GM12878 (cell line): ENCODE data around the gene TUBA8. TPM values are rescaled to one million over a fixed set of nuclear protein-coding genes. Genes with fewer than 3 reads are reported as not detected.
"Not testable (repeated sequence)": the region's sequence is repeated elsewhere in the genome, so short reads cannot be mapped to it uniquely, and the experiment has no call there.

Source experiments
- ATAC-seq: fragments of 200-7000 bp; cut with Tn5 transposase; 3 replicates; pipeline ENCODE4 v1.9.1; 2020; ENCODE audit warnings: mild to moderate bottlenecking, moderate library complexity
- BruUV-seq: library from RNA; stranded (reverse); fragments of 400-500 nt; replicated peaks from 2 replicates; lab custom pipeline; 2021; lab: Mats Ljungman, UMichigan
- CTCF ChIA-PET: fragments of 300-600 bp; sonication (Branson Sonifier 250); formaldehyde crosslinking; extraction: SDS; loops from one replicate; lab custom pipeline; 2021; ENCODE audit warnings: inconsistent platforms; lab: Yijun Ruan, JAX
- POLR2A ChIA-PET: fragments of 350-600 bp; formaldehyde crosslinking; extraction: SDS; loops from one replicate; lab custom pipeline; 2021; ENCODE audit warnings: inconsistent platforms; lab: Charles Lee
- RAD21 ChIA-PET: fragments of 300-600 bp; sonication (Branson Sonifier 250); formaldehyde crosslinking; loops from one replicate; lab custom pipeline; 2023; ENCODE audit warnings: antibody characterized with exemption; ENCODE audit not compliant: unreplicated experiment; lab: Charles Lee
- SMC1A ChIA-PET: fragments of 300-600 bp; sonication (Branson Sonifier 250); formaldehyde crosslinking; loops from one replicate; lab custom pipeline; 2023; ENCODE audit not compliant: unreplicated experiment, uncharacterized antibody; lab: Charles Lee
- DNase-seq: peaks from one replicate; pipeline ENCODE4 v3.0.0-alpha.2; 2011; ENCODE audit warnings: low read depth, low spot score
- FAIRE-seq: peaks from 3 replicates; lab custom pipeline; 2011; peaks lifted over from hg19 to GRCh38; lab: Jason Lieb, UNC
- H2AFZ ChIP-seq: 2 replicates; pipeline ENCODE4 v1.6.0; 2011; ENCODE audit warnings: low read depth, low read length, control low read depth; ENCODE audit not compliant: control insufficient read depth
- H3K27ac ChIP-seq: 2 replicates; pipeline ENCODE4 v1.5.1; 2011; ENCODE audit warnings: control low read depth; ENCODE audit not compliant: control insufficient read depth, insufficient read depth
- H3K27me3 ChIP-seq, 2 experiments: replicated peaks in 1 of 2; 2 replicates each; pipeline versions ENCODE4 v1.6.0 to v1.6.1; 2011; ENCODE audit warnings: low read length in 1 of 2; ENCODE audit not compliant: control insufficient read depth in 2 of 2, insufficient read depth in 2 of 2
- H3K36me3 ChIP-seq, 2 experiments: 2 replicates each; pipeline ENCODE4 v1.5.1; 2011; ENCODE audit warnings: low read length in 1 of 2; ENCODE audit not compliant: control insufficient read depth in 2 of 2, insufficient read depth in 2 of 2
- H3K4me1 ChIP-seq: 2 replicates; pipeline ENCODE4 v1.6.1; 2011; ENCODE audit warnings: mild to moderate bottlenecking, low read length, moderate library complexity, mixed read lengths; ENCODE audit not compliant: control insufficient read depth, insufficient read depth
- H3K4me2 ChIP-seq: 2 replicates; pipeline ENCODE4 v1.6.0; 2011; ENCODE audit warnings: control low read depth; ENCODE audit not compliant: control insufficient read depth, insufficient read depth
- H3K4me3 ChIP-seq: fragments of 200-600 bp; sonication (generic); 2 replicates; pipeline ENCODE4 v1.5.1; 2016
- H3K79me2 ChIP-seq: 2 replicates; pipeline ENCODE4 v1.6.0; 2011; ENCODE audit warnings: low read length; ENCODE audit not compliant: control insufficient read depth, insufficient read depth
- H3K9ac ChIP-seq: 2 replicates; pipeline ENCODE4 v1.8.0; 2011; ENCODE audit warnings: low read length, control low read depth, mixed read lengths; ENCODE audit not compliant: control insufficient read depth, insufficient read depth
- H3K9me3 ChIP-seq: replicated peaks from 3 replicates; pipeline ENCODE4 v1.5.1; 2011; ENCODE audit warnings: mild to moderate bottlenecking, low read length; ENCODE audit not compliant: control insufficient read depth, insufficient read depth
- H4K20me1 ChIP-seq: 2 replicates; pipeline ENCODE4 v1.6.0; 2011; ENCODE audit not compliant: control insufficient read depth, insufficient read depth
- HDAC6 ChIP-seq: fragments of 200-600 bp; sonication (generic); IDR thresholded peaks from one replicate; pipeline ENCODE4 v1.8.0; 2017; ENCODE audit warnings: antibody characterized with exemption; ENCODE audit not compliant: unreplicated experiment
- RUNX3 ChIP-seq: IDR thresholded peaks from 2 replicates; pipeline ENCODE4 v1.6.1; 2012; ENCODE audit warnings: low read length, inconsistent platforms
- ZNF217 ChIP-seq: fragments of 450-650 bp; IDR thresholded peaks from 2 replicates; pipeline ENCODE4 v1.6.1; 2017; ENCODE audit warnings: antibody characterized with exemption, mild to moderate bottlenecking
- WGBS: methylation state at CpG from one replicate; pipeline ENCODE4 v1.1.6; 2016; ENCODE audit warnings: low lambda C conversion rate; ENCODE audit not compliant: insufficient replicate concordance, insufficient coverage; ENCODE audit errors: missing lambda C conversion rate; 5-methylcytosine and 5-hydroxymethylcytosine counted together
- in situ Hi-C: fragments of 300-500 bp; cut with MboI; formaldehyde crosslinking; loops from 9 replicates; pipeline ENCODE4 v1.14.3; 2018; ENCODE audit warnings: mixed read lengths
- intact Hi-C: fragments of 100-400 bp; cut with micrococcal nuclease; formaldehyde crosslinking; loops from one replicate; pipeline ENCODE4 v1.14.2; 2022; ENCODE audit not compliant: unreplicated experiment
- polyA plus RNA-seq, 11 experiments: library from polyadenylated mRNA; depleted of rRNA in 4 of 11; unstranded in 6 of 11; stranded (reverse) in 5 of 11; fragments of >200 nt; fragmentation: Nextera tagmentation in 4 of 11; fragmentation: Illumina TruSeq in 1 of 11; extraction: Ambion mirVana in 4 of 11; extraction: Trizol in 1 of 11; gene quantifications; 1 replicate in 1 of 11; 2 replicates in 10 of 11; pipeline versions ENCODE4 v1.2.1 to v1.2.3, GENCODE V29; 2011 to 2016; ENCODE audit warnings: inconsistent platforms in 2 of 11, missing spikeins in 2 of 11, low read depth in 1 of 11
- total RNA-seq, 4 experiments: library from RNA; depleted of rRNA in 3 of 4; stranded (reverse); fragments of >200 nt in 3 of 4; fragmentation: Illumina TruSeq in 1 of 4; extraction: Trizol in 1 of 4; gene quantifications; 2 replicates each; pipeline versions ENCODE4 v1.2.1 to v1.2.3, GENCODE V29; 2013 to 2021
- TF ChIP-seq, protein P1 (sequence below): fragments of 450-650 bp; IDR thresholded peaks from 2 replicates; pipeline ENCODE4 v1.6.1; 2017; ENCODE audit warnings: borderline replicate concordance

Gene TUBA8
- total and polyA plus RNA-seq, 10 of the 15 experiments (the other 5 are each of a cell fraction or from before 2014, with no cell fraction given): 2.2 to 30.3 (median 21.0) TPM

DNA sequence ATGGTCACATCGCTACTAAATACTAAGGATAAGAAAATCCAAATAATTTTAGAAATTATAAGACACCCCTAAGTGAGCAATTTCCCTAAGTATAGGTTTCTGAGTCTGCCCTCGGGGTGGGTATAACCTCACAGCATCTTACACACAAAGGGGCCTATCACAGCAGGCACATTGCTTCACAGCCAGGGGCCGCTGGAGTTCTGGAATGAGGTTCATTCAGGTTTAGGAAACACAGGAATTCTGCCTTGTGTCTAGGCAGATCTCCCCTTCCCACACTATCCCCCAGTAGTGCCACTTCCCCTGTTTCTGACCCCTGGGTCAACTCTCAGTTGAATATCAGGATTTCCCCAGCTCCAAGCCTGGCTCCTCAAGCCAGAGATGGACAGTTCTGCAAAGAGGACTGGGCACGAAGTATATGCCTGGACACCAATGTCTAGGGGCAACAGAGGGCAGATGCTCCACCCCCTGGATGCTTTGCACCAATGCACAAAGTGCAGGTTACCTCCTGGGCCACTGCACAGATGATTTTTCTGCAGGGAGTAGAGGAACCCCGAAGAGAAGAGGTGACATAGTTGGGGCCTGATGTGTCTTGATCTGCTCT, 11.4 kb downstream of the TUBA8 start:
- WGBS: 67% methylated on average over 5 of the region's 5 CpGs
- FAIRE-seq (no peak), ATAC-seq (no peak), DNase-seq (no peak)
- CTCF ChIA-PET: interaction anchor here (1.0 kb wide), 1 partner anchor 46 kb away, joined by 3 read pairs; no protein-coding TSS in a partner anchor
- peaks cover 5% of the 10 kb centered on the region for H3K4me1 ChIP-seq
- H3K36me3 ChIP-seq: peaks cover 0 to 12% of the 10 kb centered on the region in 2 experiments; a peak in 2 of 4 replicates
- H2AFZ ChIP-seq: no peak overlapping the region
- no peak overlapping the region for H3K9ac ChIP-seq
- H3K9me3 ChIP-seq: no peaks in the 10 kb centered on the region; the same call in 2 of the 3 replicates
- no TSS peak for BruUV-seq
- in situ Hi-C loops: no loop called here
- POLR2A ChIA-PET: interaction anchor here (0.6 to 1.7 kb wide), 2 partner anchors 9 to 30 kb away, joined by 3 to 4 read pairs; no protein-coding TSS in a partner anchor
- no peak overlapping the region for H3K4me3 ChIP-seq
- TF ChIP-seq HDAC6: no peak
- TF ChIP-seq, protein P1, sequence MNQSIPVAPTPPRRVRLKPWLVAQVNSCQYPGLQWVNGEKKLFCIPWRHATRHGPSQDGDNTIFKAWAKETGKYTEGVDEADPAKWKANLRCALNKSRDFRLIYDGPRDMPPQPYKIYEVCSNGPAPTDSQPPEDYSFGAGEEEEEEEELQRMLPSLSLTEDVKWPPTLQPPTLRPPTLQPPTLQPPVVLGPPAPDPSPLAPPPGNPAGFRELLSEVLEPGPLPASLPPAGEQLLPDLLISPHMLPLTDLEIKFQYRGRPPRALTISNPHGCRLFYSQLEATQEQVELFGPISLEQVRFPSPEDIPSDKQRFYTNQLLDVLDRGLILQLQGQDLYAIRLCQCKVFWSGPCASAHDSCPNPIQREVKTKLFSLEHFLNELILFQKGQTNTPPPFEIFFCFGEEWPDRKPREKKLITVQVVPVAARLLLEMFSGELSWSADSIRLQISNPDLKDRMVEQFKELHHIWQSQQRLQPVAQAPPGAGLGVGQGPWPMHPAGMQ: no peak
- TF ChIP-seq ZNF217: no peak
- no peak for TF ChIP-seq RUNX3
- no peaks in the 10 kb centered on the region; the same call in 1 of the 2 replicates for H3K79me2 ChIP-seq
- H3K27ac ChIP-seq: no peak overlapping the region
- no peaks in the 10 kb centered on the region for H3K27me3 ChIP-seq
- no peaks in the 10 kb centered on the region; the same call in 1 of the 2 replicates for H4K20me1 ChIP-seq
- RAD21 ChIA-PET: interaction anchor here (1.2 kb wide), 1 partner anchor 28 kb away, joined by 3 read pairs; the partner anchor contains the start of gene USP18
- SMC1A ChIA-PET: interaction anchor here (1.0 kb wide), 1 partner anchor 31 kb away, joined by 3 read pairs; no protein-coding TSS in a partner anchor
- intact Hi-C loops: no loop called here
- no peak overlapping the region for H3K4me2 ChIP-seq

DNA sequence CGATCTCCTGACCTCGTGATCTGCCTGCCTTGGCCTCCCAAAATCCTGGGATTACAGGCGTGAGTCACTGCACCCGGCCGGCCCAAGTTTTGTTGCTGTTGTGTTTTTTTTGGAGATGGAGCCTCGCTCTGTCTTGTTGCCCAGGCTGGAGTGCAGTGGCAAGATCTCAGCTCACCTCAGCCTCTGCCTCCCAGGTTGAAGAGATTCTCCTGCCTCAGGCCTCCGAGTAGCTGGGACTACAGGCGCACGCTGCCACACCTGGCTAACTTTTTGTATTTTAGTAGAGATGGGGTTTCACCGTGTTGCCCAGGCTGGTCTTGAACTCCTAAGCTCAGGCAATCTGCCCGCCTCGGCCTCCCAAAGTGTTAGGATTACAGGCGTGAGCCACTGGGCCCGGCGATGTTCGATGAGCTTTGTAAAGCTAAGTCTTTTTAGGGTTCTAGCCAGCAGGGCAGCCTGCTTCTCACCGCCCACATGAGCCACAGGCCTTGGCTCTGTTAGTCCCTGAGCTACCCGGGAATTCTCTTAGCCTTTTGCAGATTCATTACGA, 12.9 kb downstream of the TUBA8 start:
- intact Hi-C loops, ATAC-seq: not testable (repeated sequence)

More for the DNA sequence above, 12.9 kb downstream of the TUBA8 start:
- H3K9ac ChIP-seq, CTCF ChIA-PET, POLR2A ChIA-PET, H3K4me2 ChIP-seq, BruUV-seq, H2AFZ ChIP-seq, H4K20me1 ChIP-seq, H3K79me2 ChIP-seq, in situ Hi-C loops, DNase-seq, FAIRE-seq, H3K27me3 ChIP-seq, RAD21 ChIA-PET, H3K4me1 ChIP-seq, H3K9me3 ChIP-seq, H3K4me3 ChIP-seq, H3K27ac ChIP-seq: not testable (repeated sequence)
- SMC1A ChIA-PET: interaction anchor here (1.4 kb wide), 1 partner anchor 46 kb away, joined by 3 read pairs; the partner anchor contains the start of gene PEX26
- WGBS: 94% methylated on average over 19 of the region's 19 CpGs
- peaks cover 0 to 12% of the 10 kb centered on the region in 2 experiments; a peak in 3 of 4 replicates for H3K36me3 ChIP-seq
